ENCODE measurements around the gene KDM4B.

DNA sequence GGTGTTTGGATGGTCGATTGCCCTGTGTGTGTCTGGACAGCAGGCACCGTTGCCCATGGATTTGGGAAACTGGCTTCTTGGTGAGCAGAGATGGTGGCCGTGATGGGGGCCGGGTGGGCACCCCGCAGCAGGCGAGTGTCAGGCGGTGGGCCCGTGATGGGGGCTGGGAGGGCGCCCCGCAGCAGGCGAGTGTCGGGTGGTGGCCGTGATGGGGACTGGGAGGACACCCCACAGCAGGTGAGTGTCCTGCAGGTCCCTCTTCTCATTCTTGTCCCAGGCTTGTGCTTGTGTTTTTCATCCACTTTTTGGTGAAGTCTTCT, 86.5 kb downstream of the KDM4B start:
- TF ChIP-seq, protein P1, sequence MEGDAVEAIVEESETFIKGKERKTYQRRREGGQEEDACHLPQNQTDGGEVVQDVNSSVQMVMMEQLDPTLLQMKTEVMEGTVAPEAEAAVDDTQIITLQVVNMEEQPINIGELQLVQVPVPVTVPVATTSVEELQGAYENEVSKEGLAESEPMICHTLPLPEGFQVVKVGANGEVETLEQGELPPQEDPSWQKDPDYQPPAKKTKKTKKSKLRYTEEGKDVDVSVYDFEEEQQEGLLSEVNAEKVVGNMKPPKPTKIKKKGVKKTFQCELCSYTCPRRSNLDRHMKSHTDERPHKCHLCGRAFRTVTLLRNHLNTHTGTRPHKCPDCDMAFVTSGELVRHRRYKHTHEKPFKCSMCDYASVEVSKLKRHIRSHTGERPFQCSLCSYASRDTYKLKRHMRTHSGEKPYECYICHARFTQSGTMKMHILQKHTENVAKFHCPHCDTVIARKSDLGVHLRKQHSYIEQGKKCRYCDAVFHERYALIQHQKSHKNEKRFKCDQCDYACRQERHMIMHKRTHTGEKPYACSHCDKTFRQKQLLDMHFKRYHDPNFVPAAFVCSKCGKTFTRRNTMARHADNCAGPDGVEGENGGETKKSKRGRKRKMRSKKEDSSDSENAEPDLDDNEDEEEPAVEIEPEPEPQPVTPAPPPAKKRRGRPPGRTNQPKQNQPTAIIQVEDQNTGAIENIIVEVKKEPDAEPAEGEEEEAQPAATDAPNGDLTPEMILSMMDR (IDR thresholded peaks at IDR 0.05; ENCODE audit: low read depth, low read length, missing input control), result no peak
- no peak for TF ChIP-seq RAD21 (IDR thresholded peaks at IDR 0.05)
- no peak for TF ChIP-seq NR2F2 (IDR thresholded peaks at IDR 0.05)
- no peak for TF ChIP-seq SP1 (IDR thresholded peaks at IDR 0.05)
- TF ChIP-seq, protein P2, sequence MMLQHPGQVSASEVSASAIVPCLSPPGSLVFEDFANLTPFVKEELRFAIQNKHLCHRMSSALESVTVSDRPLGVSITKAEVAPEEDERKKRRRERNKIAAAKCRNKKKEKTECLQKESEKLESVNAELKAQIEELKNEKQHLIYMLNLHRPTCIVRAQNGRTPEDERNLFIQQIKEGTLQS (IDR thresholded peaks at IDR 0.05), result no peak
- TF ChIP-seq, protein P3, sequence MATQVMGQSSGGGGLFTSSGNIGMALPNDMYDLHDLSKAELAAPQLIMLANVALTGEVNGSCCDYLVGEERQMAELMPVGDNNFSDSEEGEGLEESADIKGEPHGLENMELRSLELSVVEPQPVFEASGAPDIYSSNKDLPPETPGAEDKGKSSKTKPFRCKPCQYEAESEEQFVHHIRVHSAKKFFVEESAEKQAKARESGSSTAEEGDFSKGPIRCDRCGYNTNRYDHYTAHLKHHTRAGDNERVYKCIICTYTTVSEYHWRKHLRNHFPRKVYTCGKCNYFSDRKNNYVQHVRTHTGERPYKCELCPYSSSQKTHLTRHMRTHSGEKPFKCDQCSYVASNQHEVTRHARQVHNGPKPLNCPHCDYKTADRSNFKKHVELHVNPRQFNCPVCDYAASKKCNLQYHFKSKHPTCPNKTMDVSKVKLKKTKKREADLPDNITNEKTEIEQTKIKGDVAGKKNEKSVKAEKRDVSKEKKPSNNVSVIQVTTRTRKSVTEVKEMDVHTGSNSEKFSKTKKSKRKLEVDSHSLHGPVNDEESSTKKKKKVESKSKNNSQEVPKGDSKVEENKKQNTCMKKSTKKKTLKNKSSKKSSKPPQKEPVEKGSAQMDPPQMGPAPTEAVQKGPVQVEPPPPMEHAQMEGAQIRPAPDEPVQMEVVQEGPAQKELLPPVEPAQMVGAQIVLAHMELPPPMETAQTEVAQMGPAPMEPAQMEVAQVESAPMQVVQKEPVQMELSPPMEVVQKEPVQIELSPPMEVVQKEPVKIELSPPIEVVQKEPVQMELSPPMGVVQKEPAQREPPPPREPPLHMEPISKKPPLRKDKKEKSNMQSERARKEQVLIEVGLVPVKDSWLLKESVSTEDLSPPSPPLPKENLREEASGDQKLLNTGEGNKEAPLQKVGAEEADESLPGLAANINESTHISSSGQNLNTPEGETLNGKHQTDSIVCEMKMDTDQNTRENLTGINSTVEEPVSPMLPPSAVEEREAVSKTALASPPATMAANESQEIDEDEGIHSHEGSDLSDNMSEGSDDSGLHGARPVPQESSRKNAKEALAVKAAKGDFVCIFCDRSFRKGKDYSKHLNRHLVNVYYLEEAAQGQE (IDR thresholded peaks at IDR 0.05), result no peak
- no peak for TF ChIP-seq YY1 (IDR thresholded peaks at IDR 0.05)
- TF ChIP-seq GABPA (IDR thresholded peaks at IDR 0.05 in 1 of 2, conservative IDR thresholded peaks at IDR 0.05 in 1 of 2), result no peak
- TF ChIP-seq, protein P4, sequence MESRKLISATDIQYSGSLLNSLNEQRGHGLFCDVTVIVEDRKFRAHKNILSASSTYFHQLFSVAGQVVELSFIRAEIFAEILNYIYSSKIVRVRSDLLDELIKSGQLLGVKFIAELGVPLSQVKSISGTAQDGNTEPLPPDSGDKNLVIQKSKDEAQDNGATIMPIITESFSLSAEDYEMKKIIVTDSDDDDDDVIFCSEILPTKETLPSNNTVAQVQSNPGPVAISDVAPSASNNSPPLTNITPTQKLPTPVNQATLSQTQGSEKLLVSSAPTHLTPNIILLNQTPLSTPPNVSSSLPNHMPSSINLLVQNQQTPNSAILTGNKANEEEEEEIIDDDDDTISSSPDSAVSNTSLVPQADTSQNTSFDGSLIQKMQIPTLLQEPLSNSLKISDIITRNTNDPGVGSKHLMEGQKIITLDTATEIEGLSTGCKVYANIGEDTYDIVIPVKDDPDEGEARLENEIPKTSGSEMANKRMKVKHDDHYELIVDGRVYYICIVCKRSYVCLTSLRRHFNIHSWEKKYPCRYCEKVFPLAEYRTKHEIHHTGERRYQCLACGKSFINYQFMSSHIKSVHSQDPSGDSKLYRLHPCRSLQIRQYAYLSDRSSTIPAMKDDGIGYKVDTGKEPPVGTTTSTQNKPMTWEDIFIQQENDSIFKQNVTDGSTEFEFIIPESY (IDR thresholded peaks at IDR 0.05), result no peak
- TF ChIP-seq FOXA1 (IDR thresholded peaks at IDR 0.05), result no peak
- no peak for TF ChIP-seq HNF4G (IDR thresholded peaks at IDR 0.05)
- TF ChIP-seq TAF1 (conservative IDR thresholded peaks at IDR 0.05), result no peak
